ENCODE measurements around the gene ME3.

ME3 gene

GRCh38 chr11:86519064-86519911 is 153.1 kb downstream of the ME3 start:
- H3K36me3 ChIP-seq (ENCODE audit: control insufficient read depth, insufficient read depth, low read length) = no peaks in the 10 kb centered on the region
- no peak overlapping the region for H3K27ac ChIP-seq (ENCODE audit: insufficient read depth, low read depth, low read length, poor library complexity, severe bottlenecking)
- H3K9me3 ChIP-seq (ENCODE audit: control insufficient read depth, low read length) = no peaks in the 10 kb centered on the region
- WGBS, 2 experiments = 86 to 89% methylated on average over 5 of the region's 5 CpGs
- H3K4me3 ChIP-seq (ENCODE audit: insufficient read depth, low read depth, low read length) = no peak overlapping the region
- no peaks in the 10 kb centered on the region for H3K27me3 ChIP-seq (ENCODE audit: control insufficient read depth, insufficient read depth, low read length, poor library complexity, severe bottlenecking)
- H3K4me1 ChIP-seq (ENCODE audit: control insufficient read depth, insufficient read depth, low read length) = peaks cover 6% of the 10 kb centered on the region

- no peaks in the 10 kb centered on the region for H3K9me3 ChIP-seq (ENCODE audit: control insufficient read depth, low read length)
- peaks cover 6% of the 10 kb centered on the region for H3K4me1 ChIP-seq (ENCODE audit: control insufficient read depth, insufficient read depth, low read length)
- no peaks in the 10 kb centered on the region for H3K36me3 ChIP-seq (ENCODE audit: control insufficient read depth, insufficient read depth, low read length)
- H3K27me3 ChIP-seq (ENCODE audit: control insufficient read depth, insufficient read depth, low read length, poor library complexity, severe bottlenecking) = no peaks in the 10 kb centered on the region
- no peak overlapping the region for H3K4me3 ChIP-seq (ENCODE audit: insufficient read depth, low read depth, low read length)
- WGBS, 2 experiments = 95 to 97% methylated on average over 6 of the region's 6 CpGs
- H3K27ac ChIP-seq (ENCODE audit: insufficient read depth, low read depth, low read length, poor library complexity, severe bottlenecking) = no peak overlapping the region
These were observed 154.2 kb downstream of the ME3 start for GRCh38 chr11:86518211-86518610.

GRCh38 chr11:86517557-86517956 is 154.9 kb downstream of the ME3 start:
- WGBS, 2 experiments = 89 to 100% methylated on average over 1 of the region's 1 CpG
- H3K27me3 ChIP-seq (ENCODE audit: control insufficient read depth, insufficient read depth, low read length, poor library complexity, severe bottlenecking) = no peaks in the 10 kb centered on the region
- no peaks in the 10 kb centered on the region for H3K36me3 ChIP-seq (ENCODE audit: control insufficient read depth, insufficient read depth, low read length)
- H3K27ac ChIP-seq (ENCODE audit: insufficient read depth, low read depth, low read length, poor library complexity, severe bottlenecking) = no peak overlapping the region
- peaks cover 6% of the 10 kb centered on the region for H3K4me1 ChIP-seq (ENCODE audit: control insufficient read depth, insufficient read depth, low read length)
- H3K4me3 ChIP-seq (ENCODE audit: insufficient read depth, low read depth, low read length) = no peak overlapping the region
- H3K9me3 ChIP-seq (ENCODE audit: control insufficient read depth, low read length) = no peaks in the 10 kb centered on the region

GRCh38 chr11:86515297-86516094 is 156.9 kb downstream of the ME3 start:
- Histone ChIP-seq H3K9me3 (ENCODE audit: control insufficient read depth, low read length) (no peaks in the 10 kb centered on the region), H3K27ac (ENCODE audit: insufficient read depth, low read depth, low read length, poor library complexity, severe bottlenecking) (no peak overlapping the region), H3K36me3 (ENCODE audit: control insufficient read depth, insufficient read depth, low read length) (no peaks in the 10 kb centered on the region), H3K4me1 (ENCODE audit: control insufficient read depth, insufficient read depth, low read length) (peaks cover 6% of the 10 kb centered on the region), H3K27me3 (ENCODE audit: control insufficient read depth, insufficient read depth, low read length, poor library complexity, severe bottlenecking) (no peaks in the 10 kb centered on the region), H3K4me3 (ENCODE audit: insufficient read depth, low read depth, low read length) (no peak overlapping the region)
- 88 to 92% methylated on average over 7 of the region's 7 CpGs for WGBS, 2 experiments

- Histone ChIP-seq H3K27me3 (ENCODE audit: control insufficient read depth, insufficient read depth, low read length, poor library complexity, severe bottlenecking) (no peaks in the 10 kb centered on the region), H3K4me1 (ENCODE audit: control insufficient read depth, insufficient read depth, low read length) (peaks cover 4% of the 10 kb centered on the region), H3K9me3 (ENCODE audit: control insufficient read depth, low read length) (no peaks in the 10 kb centered on the region), H3K36me3 (ENCODE audit: control insufficient read depth, insufficient read depth, low read length) (no peaks in the 10 kb centered on the region), H3K27ac (ENCODE audit: insufficient read depth, low read depth, low read length, poor library complexity, severe bottlenecking) (no peak overlapping the region), H3K4me3 (ENCODE audit: insufficient read depth, low read depth, low read length) (no peak overlapping the region)
- 100% methylated on average over 1 of the region's 1 CpG; no CpG with 5 or more reads in 1 of the 2 experiments for WGBS, 2 experiments
These were observed 158.0 kb downstream of the ME3 start for GRCh38 chr11:86514453-86514852.

- no peak overlapping the region for H3K4me3 ChIP-seq (ENCODE audit: insufficient read depth, low read depth, low read length)
- H3K27ac ChIP-seq (ENCODE audit: insufficient read depth, low read depth, low read length, poor library complexity, severe bottlenecking) = no peak overlapping the region
- no peaks in the 10 kb centered on the region for H3K9me3 ChIP-seq (ENCODE audit: control insufficient read depth, low read length)
- H3K36me3 ChIP-seq (ENCODE audit: control insufficient read depth, insufficient read depth, low read length) = no peaks in the 10 kb centered on the region
- H3K4me1 ChIP-seq (ENCODE audit: control insufficient read depth, insufficient read depth, low read length) = no peaks in the 10 kb centered on the region
- H3K27me3 ChIP-seq (ENCODE audit: control insufficient read depth, insufficient read depth, low read length, poor library complexity, severe bottlenecking) = no peaks in the 10 kb centered on the region
- WGBS, 2 experiments = 50 to 52% methylated on average over 1 of the region's 1 CpG
These were observed 158.6 kb downstream of the ME3 start for GRCh38 chr11:86513746-86514373.

- Histone ChIP-seq H3K4me3 (ENCODE audit: insufficient read depth, low read depth, low read length) (no peak overlapping the region), H3K27ac (ENCODE audit: insufficient read depth, low read depth, low read length, poor library complexity, severe bottlenecking) (no peak overlapping the region)
- 100% methylated on average over 1 of the region's 1 CpG for WGBS, 2 experiments
These were observed 159.3 kb downstream of the ME3 start for GRCh38 chr11:86513138-86513537.

GRCh38 chr11:86511086-86511551 is 161.3 kb downstream of the ME3 start:
- H3K27ac ChIP-seq (ENCODE audit: insufficient read depth, low read depth, low read length, poor library complexity, severe bottlenecking) = no peak overlapping the region
- H3K27me3 ChIP-seq (ENCODE audit: control insufficient read depth, insufficient read depth, low read length, poor library complexity, severe bottlenecking) = no peaks in the 10 kb centered on the region
- WGBS, 2 experiments = 91 to 95% methylated on average over 3 of the region's 3 CpGs
- H3K36me3 ChIP-seq (ENCODE audit: control insufficient read depth, insufficient read depth, low read length) = no peaks in the 10 kb centered on the region
- H3K4me1 ChIP-seq (ENCODE audit: control insufficient read depth, insufficient read depth, low read length) = no peaks in the 10 kb centered on the region
- H3K9me3 ChIP-seq (ENCODE audit: control insufficient read depth, low read length) = no peaks in the 10 kb centered on the region
- H3K4me3 ChIP-seq (ENCODE audit: insufficient read depth, low read depth, low read length) = no peak overlapping the region

More at GRCh38 chr11:86513138-86513537, 159.3 kb downstream of the ME3 start:
- Histone ChIP-seq H3K4me1 (ENCODE audit: control insufficient read depth, insufficient read depth, low read length) (no peaks in the 10 kb centered on the region), H3K36me3 (ENCODE audit: control insufficient read depth, insufficient read depth, low read length) (no peaks in the 10 kb centered on the region), H3K9me3 (ENCODE audit: control insufficient read depth, low read length) (no peaks in the 10 kb centered on the region), H3K27me3 (ENCODE audit: control insufficient read depth, insufficient read depth, low read length, poor library complexity, severe bottlenecking) (no peaks in the 10 kb centered on the region)

GRCh38 chr11:86510674-86511073 is 161.7 kb downstream of the ME3 start:
- Histone ChIP-seq H3K4me1 (ENCODE audit: control insufficient read depth, insufficient read depth, low read length) (no peaks in the 10 kb centered on the region), H3K9me3 (ENCODE audit: control insufficient read depth, low read length) (no peaks in the 10 kb centered on the region), H3K36me3 (ENCODE audit: control insufficient read depth, insufficient read depth, low read length) (no peaks in the 10 kb centered on the region), H3K27me3 (ENCODE audit: control insufficient read depth, insufficient read depth, low read length, poor library complexity, severe bottlenecking) (no peaks in the 10 kb centered on the region), H3K4me3 (ENCODE audit: insufficient read depth, low read depth, low read length) (no peak overlapping the region), H3K27ac (ENCODE audit: insufficient read depth, low read depth, low read length, poor library complexity, severe bottlenecking) (no peak overlapping the region)
- 92 to 93% methylated on average over 3 of the region's 3 CpGs for WGBS, 2 experiments

- no peak overlapping the region for H3K4me3 ChIP-seq (ENCODE audit: insufficient read depth, low read depth, low read length)
- 89 to 90% methylated on average over 2 of the region's 2 CpGs for WGBS, 2 experiments
- H3K36me3 ChIP-seq (ENCODE audit: control insufficient read depth, insufficient read depth, low read length) = no peaks in the 10 kb centered on the region
- no peaks in the 10 kb centered on the region for H3K27me3 ChIP-seq (ENCODE audit: control insufficient read depth, insufficient read depth, low read length, poor library complexity, severe bottlenecking)
- no peaks in the 10 kb centered on the region for H3K4me1 ChIP-seq (ENCODE audit: control insufficient read depth, insufficient read depth, low read length)
- H3K27ac ChIP-seq (ENCODE audit: insufficient read depth, low read depth, low read length, poor library complexity, severe bottlenecking) = no peak overlapping the region
- H3K9me3 ChIP-seq (ENCODE audit: control insufficient read depth, low read length) = no peaks in the 10 kb centered on the region
These were observed 162.3 kb downstream of the ME3 start for GRCh38 chr11:86510097-86510496.

Measured in ectodermal cell (in vitro differentiated cells).